Stimulated activated CD8-positive, alpha-beta memory T cell treated with anti-CD3 and anti-CD28 coated beads, Interleukin-15, amount 100 ng/mL, for 4 hours (primary cell): Measurements from ENCODE around the gene C1orf146.
"Not testable (repeated sequence)": the region's sequence is repeated elsewhere in the genome, so short reads cannot be mapped to it uniquely, and the experiment has no call there.

Source experiments
- DNase-seq, 2 donors: peaks; one replicate each; pipeline ENCODE4 v3.0.0-alpha.2; 2020; ENCODE audit warnings: low read depth in 2 of 2

C1orf146 gene

GRCh38 chr1:92217721-92218120 lies at the start of gene C1orf146:
Gene C1orf146, plus strand, starts transcription at chr1:92217915. Its CDS starts 13,506 bp downstream, at chr1:92231421.
- DNase-seq, result no peak

- no peak for DNase-seq
Observed at GRCh38 chr1:92168657-92169056, 49.1 kb upstream of the C1orf146 start.

- DNase-seq, result no peak
Observed at GRCh38 chr1:92169214-92170005, 48.3 kb upstream of the C1orf146 start.

GRCh38 chr1:92184632-92185031 lies 33.1 kb upstream of the C1orf146 start:
- DNase-seq, result no peak

GRCh38 chr1:92186081-92186480 lies 31.6 kb upstream of the C1orf146 start:
- no peak for DNase-seq

- no peak for DNase-seq
Observed at GRCh38 chr1:92188436-92189255, 29.1 kb upstream of the C1orf146 start.

- no peak for DNase-seq
Observed at GRCh38 chr1:92191726-92192125, 26.0 kb upstream of the C1orf146 start.

- no peak for DNase-seq
Observed at GRCh38 chr1:92192246-92192645, 25.5 kb upstream of the C1orf146 start.

GRCh38 chr1:92194511-92194910 lies 23.2 kb upstream of the C1orf146 start:
- no peak for DNase-seq

GRCh38 chr1:92201973-92202372 lies 15.7 kb upstream of the C1orf146 start:
- no peak for DNase-seq

GRCh38 chr1:92203105-92203504 lies 14.6 kb upstream of the C1orf146 start:
- no peak for DNase-seq

- DNase-seq, result no peak
Observed at GRCh38 chr1:92210701-92211100, 7.0 kb upstream of the C1orf146 start.

- no peak for DNase-seq
Observed at GRCh38 chr1:92211166-92211565, 6.5 kb upstream of the C1orf146 start.

- no peak for DNase-seq
Observed at GRCh38 chr1:92218559-92218958, 844 bp downstream of the C1orf146 start.

- no peak for DNase-seq
Observed at GRCh38 chr1:92219028-92219427, 1.3 kb downstream of the C1orf146 start.

GRCh38 chr1:92228401-92228800 lies 10.7 kb downstream of the C1orf146 start:
- no peak for DNase-seq

- DNase-seq, result no peak
Observed at GRCh38 chr1:92230736-92231135, 13.0 kb downstream of the C1orf146 start.

GRCh38 chr1:92240034-92240433 lies 22.3 kb downstream of the C1orf146 start:
- no peak for DNase-seq

- DNase-seq, result no peak
Observed at GRCh38 chr1:92244376-92244775, 26.7 kb downstream of the C1orf146 start.

- DNase-seq, result not testable (repeated sequence)
Observed at GRCh38 chr1:92254714-92255113, 37.0 kb downstream of the C1orf146 start.

- DNase-seq, result no peak
Observed at GRCh38 chr1:92259350-92259749, 41.6 kb downstream of the C1orf146 start.

GRCh38 chr1:92262516-92262915 lies 44.8 kb downstream of the C1orf146 start:
- no peak for DNase-seq

GRCh38 chr1:92273039-92273438 lies 55.3 kb downstream of the C1orf146 start:
- no peak for DNase-seq
